Thyroid gland (tissue), 4 donors: Measurements from ENCODE around the gene PRSS37. TPM values are rescaled to one million over a fixed set of nuclear protein-coding genes. Genes with fewer than 3 reads are reported as not detected.

Experiments
- DNase-seq, 2 donors: peaks; one replicate each; pipeline ENCODE4 v3.0.0-alpha.2; 2019
- H3K27ac ChIP-seq, 3 donors: fragments of 200-600 bp; sonication (generic); 1 replicate in 2 of 3; 2 replicates in 1 of 3; pipeline ENCODE4 v1.5.1; 2016 to 2019; ENCODE audit warnings: mild to moderate bottlenecking in 1 of 3, moderate library complexity in 1 of 3
- H3K27me3 ChIP-seq: fragments of 200-600 bp; sonication (generic); one replicate; pipeline ENCODE4 v1.5.1; 2019
- H3K36me3 ChIP-seq, 2 donors: fragments of 200-600 bp; sonication (generic); one replicate each; pipeline ENCODE4 v1.5.1; 2016 to 2019
- H3K4me1 ChIP-seq, 2 donors: fragments of 200-600 bp; sonication (generic); one replicate each; pipeline ENCODE4 v1.5.1; 2017 to 2019
- H3K4me3 ChIP-seq, 3 donors: fragments of 200-600 bp; sonication (generic); replicated peaks in 1 of 3; 1 replicate in 2 of 3; 2 replicates in 1 of 3; pipeline ENCODE4 v1.5.1; 2016; ENCODE audit warnings: mild to moderate bottlenecking in 1 of 3
- H3K9me3 ChIP-seq: fragments of 200-600 bp; sonication (generic); one replicate; pipeline ENCODE4 v1.5.1; 2017
- POLR2A ChIP-seq, 2 donors: fragments of 450-650 bp; IDR thresholded peaks; one replicate each; pipeline ENCODE4 v1.6.1; 2017; ENCODE audit warnings: antibody characterized with exemption in 2 of 2, mild to moderate bottlenecking in 2 of 2, moderate library complexity in 1 of 2
- WGBS, 2 donors: methylation state at CpG; one replicate each; pipeline ENCODE4 v1.1.5; 2017; 5-methylcytosine and 5-hydroxymethylcytosine counted together
- intact Hi-C: fragments of 100-400 bp; cut with DNase I; formaldehyde crosslinking; loops from one replicate; pipeline ENCODE4 v1.15.1; 2023
- total RNA-seq, 4 donors: library from RNA; depleted of rRNA; stranded (reverse); fragments of >200 nt; gene quantifications; one replicate each; pipeline ENCODE4 v1.2.3, GENCODE V29; 2016
- TF ChIP-seq, protein P1 (sequence below), 6 experiments: fragments of 200-600 bp in 3 of 6; fragments of 450-650 bp in 3 of 6; sonication (generic) in 3 of 6; IDR thresholded peaks; one replicate each; pipeline ENCODE4 v1.5.1; 2016 to 2019; ENCODE audit warnings: antibody characterized with exemption in 6 of 6, mild to moderate bottlenecking in 2 of 6, inconsistent platforms in 1 of 6, moderate library complexity in 1 of 6

The PRSS37 gene
- total RNA-seq, 4 donors from 2014 or later: not detected

DNA sequence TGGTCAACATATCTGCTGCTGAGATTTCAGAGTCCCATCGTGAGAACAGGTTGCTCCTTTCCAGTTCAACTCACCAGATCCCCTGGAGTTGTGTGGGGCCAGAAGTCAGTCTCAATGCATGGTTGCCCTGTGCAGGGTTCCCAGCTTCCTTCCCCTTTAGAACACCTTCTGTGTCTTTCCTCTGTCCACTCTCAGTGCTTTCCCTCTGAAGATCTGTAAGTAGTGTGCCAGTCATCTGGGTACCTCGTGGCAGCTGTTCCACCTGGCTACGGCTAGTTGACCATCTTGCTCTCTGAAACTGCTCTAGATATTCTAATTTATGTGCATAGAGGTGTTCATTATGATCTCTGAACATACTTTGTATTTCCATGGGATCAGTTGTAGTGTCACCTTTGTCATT, 36.1 kb upstream of the PRSS37 start:
- TF ChIP-seq, protein P1, sequence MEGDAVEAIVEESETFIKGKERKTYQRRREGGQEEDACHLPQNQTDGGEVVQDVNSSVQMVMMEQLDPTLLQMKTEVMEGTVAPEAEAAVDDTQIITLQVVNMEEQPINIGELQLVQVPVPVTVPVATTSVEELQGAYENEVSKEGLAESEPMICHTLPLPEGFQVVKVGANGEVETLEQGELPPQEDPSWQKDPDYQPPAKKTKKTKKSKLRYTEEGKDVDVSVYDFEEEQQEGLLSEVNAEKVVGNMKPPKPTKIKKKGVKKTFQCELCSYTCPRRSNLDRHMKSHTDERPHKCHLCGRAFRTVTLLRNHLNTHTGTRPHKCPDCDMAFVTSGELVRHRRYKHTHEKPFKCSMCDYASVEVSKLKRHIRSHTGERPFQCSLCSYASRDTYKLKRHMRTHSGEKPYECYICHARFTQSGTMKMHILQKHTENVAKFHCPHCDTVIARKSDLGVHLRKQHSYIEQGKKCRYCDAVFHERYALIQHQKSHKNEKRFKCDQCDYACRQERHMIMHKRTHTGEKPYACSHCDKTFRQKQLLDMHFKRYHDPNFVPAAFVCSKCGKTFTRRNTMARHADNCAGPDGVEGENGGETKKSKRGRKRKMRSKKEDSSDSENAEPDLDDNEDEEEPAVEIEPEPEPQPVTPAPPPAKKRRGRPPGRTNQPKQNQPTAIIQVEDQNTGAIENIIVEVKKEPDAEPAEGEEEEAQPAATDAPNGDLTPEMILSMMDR (IDR thresholded peaks at IDR 0.05): no peak
- TF ChIP-seq POLR2A (IDR thresholded peaks at IDR 0.05): no peak
- DNase-seq: no peak
- no peaks in the 10 kb centered on the region for H3K27me3 ChIP-seq
- no peak overlapping the region for H3K4me3 ChIP-seq
- no peaks in the 10 kb centered on the region for H3K9me3 ChIP-seq
- no peaks in the 10 kb centered on the region for H3K36me3 ChIP-seq
- intact Hi-C loops: no loop called here
- 85 to 97% methylated on average over 3 of the region's 3 CpGs for WGBS, 2 donors
- no peaks in the 10 kb centered on the region for H3K4me1 ChIP-seq
- no peak overlapping the region for H3K27ac ChIP-seq

DNA sequence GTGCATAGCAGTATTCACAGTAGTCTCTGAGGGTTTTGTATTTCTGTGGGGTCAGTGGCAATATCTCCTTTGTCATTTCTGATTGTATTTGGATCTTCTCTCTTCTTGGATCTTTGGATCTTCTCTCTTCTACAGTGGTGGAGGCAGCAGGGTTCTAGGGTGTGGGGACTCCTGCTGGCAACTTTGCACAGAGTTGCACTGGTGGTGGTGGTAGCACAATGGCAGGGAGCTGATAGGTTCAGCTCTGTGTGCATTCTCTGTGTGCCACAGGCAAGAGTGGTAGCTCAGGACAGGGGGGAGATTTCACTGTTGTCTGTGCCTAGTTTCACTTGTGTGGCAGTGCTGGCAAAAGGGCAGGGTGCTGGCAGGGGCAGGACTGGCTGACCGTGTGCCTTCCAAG, 35.1 kb upstream of the PRSS37 start:
- TF ChIP-seq, protein P1 (IDR thresholded peaks at IDR 0.05): no peak
- no peak for TF ChIP-seq POLR2A (IDR thresholded peaks at IDR 0.05)
- intact Hi-C loops: no loop called here
- no peak for DNase-seq
- Histone ChIP-seq H3K4me1 (no peaks in the 10 kb centered on the region), H3K27ac (no peak overlapping the region), H3K9me3 (no peaks in the 10 kb centered on the region), H3K36me3 (no peaks in the 10 kb centered on the region), H3K4me3 (no peak overlapping the region), H3K27me3 (no peaks in the 10 kb centered on the region)
- WGBS, 2 donors: 71 to 88% methylated on average over 1 of the region's 1 CpG

DNA sequence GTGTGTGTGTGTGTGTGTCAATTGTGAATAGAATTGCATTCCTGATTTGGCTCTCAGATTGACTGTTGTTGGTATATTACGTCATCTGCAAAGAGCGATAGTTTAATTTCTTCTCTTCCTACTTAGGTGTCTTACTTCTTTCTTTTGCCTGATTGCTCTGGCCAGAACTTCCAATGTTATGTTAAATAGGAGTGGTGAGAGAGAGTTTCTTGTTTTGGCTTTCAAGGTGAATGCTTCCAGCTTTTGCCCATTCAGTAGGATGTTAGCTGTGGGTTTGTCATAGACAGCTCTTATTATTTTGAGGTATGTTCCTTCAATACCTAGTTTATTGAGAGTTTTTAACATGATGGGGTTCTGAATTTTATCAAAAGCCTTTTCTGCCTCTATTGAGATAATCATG, 34.2 kb upstream of the PRSS37 start:
- no peaks in the 10 kb centered on the region for H3K4me1 ChIP-seq
- no peak overlapping the region for H3K4me3 ChIP-seq
- H3K9me3 ChIP-seq: no peaks in the 10 kb centered on the region
- intact Hi-C loops: no loop called here
- WGBS, 2 donors: 78 to 90% methylated on average over 2 of the region's 2 CpGs
- TF ChIP-seq, protein P1 (IDR thresholded peaks at IDR 0.05): no peak
- no peak for TF ChIP-seq POLR2A (IDR thresholded peaks at IDR 0.05)
- DNase-seq: no peak
- no peak overlapping the region for H3K27ac ChIP-seq
- no peaks in the 10 kb centered on the region for H3K36me3 ChIP-seq
- H3K27me3 ChIP-seq: no peaks in the 10 kb centered on the region

DNA sequence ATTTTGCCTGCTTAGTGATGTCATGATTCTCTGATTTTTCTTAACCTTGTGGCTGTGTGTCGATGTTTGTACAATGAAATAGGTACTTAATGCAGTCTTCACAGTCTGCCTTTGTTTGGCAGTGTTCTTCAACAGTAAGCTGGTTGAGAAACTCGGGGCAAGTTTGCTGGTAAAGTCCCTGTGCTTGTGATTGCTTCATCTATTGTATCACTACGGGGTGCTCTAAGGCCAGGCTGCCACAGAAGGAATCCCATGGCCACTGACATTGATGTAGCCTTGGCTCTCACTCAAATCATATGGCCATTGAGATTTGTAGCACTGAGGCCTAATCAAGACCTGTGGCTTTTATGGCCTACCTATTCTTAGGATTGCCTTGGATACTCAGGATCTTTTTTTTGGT, 33.5 kb upstream of the PRSS37 start:
- Histone ChIP-seq H3K27ac (no peak overlapping the region), H3K4me1 (no peaks in the 10 kb centered on the region), H3K9me3 (no peaks in the 10 kb centered on the region), H3K4me3 (no peak overlapping the region), H3K36me3 (no peaks in the 10 kb centered on the region), H3K27me3 (no peaks in the 10 kb centered on the region)
- WGBS, 2 donors: 59 to 66% methylated on average over 3 of the region's 3 CpGs
- intact Hi-C loops: no loop called here
- TF ChIP-seq POLR2A (IDR thresholded peaks at IDR 0.05): no peak
- TF ChIP-seq, protein P1 (IDR thresholded peaks at IDR 0.05): no peak
- DNase-seq: no peak

DNA sequence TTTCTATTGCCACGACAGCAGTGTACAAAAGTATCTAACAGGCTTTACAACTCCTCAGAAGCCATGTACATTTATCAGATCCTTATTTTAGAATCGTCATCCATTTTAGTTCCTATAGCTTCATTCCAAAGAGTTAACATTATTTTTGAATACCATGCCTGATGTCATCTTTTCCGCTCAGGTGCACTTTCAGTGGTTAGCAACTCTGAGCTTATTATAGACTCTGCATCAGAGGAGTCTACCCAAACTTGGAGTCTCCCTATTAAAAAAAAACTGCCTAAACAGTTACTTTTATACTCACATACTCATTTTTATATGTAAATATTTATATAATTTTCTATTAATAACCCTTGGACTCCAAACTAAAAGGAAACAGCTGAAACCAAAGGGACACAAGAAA, 31.6 kb upstream of the PRSS37 start:
- WGBS, 2 donors: 90 to 95% methylated on average over 3 of the region's 3 CpGs
- Histone ChIP-seq H3K27ac (no peak overlapping the region), H3K9me3 (no peaks in the 10 kb centered on the region), H3K4me3 (no peak overlapping the region), H3K4me1 (no peaks in the 10 kb centered on the region), H3K36me3 (no peaks in the 10 kb centered on the region), H3K27me3 (no peaks in the 10 kb centered on the region)
- no peak for DNase-seq
- intact Hi-C loops: no loop called here
- TF ChIP-seq, protein P1 (IDR thresholded peaks at IDR 0.05): no peak
- no peak for TF ChIP-seq POLR2A (IDR thresholded peaks at IDR 0.05)
